Upper lobe of right lung (tissue), 1 donor: Measurements from ENCODE around the gene RELN. TPM values are rescaled to one million over a fixed set of nuclear protein-coding genes. Genes with fewer than 3 reads are reported as not detected.

Source experiments
- ATAC-seq: fragments of 200-7000 bp; cut with Tn5 transposase; one replicate; pipeline ENCODE4 v1.9.1; 2020; ENCODE audit warnings: mild to moderate bottlenecking, moderate library complexity
- DNase-seq: peaks from one replicate; pipeline ENCODE4 v3.0.0-alpha.2; 2020
- H3K27ac ChIP-seq: fragments of 200-600 bp; one replicate; pipeline ENCODE4 v1.8.0; 2022
- H3K27me3 ChIP-seq: fragments of 200-600 bp; one replicate; pipeline ENCODE4 v1.8.0; 2022; ENCODE audit warnings: mild to moderate bottlenecking
- H3K36me3 ChIP-seq: fragments of 200-600 bp; one replicate; pipeline ENCODE4 v1.8.0; 2022
- H3K4me1 ChIP-seq: fragments of 200-600 bp; one replicate; pipeline ENCODE4 v1.8.0; 2022
- H3K4me3 ChIP-seq: fragments of 200-600 bp; one replicate; pipeline ENCODE4 v1.8.0; 2022; ENCODE audit warnings: mild to moderate bottlenecking
- H3K9me3 ChIP-seq: fragments of 200-600 bp; one replicate; pipeline ENCODE4 v1.8.0; 2022
- CTCF ChIP-seq: fragments of 200-600 bp; IDR thresholded peaks from one replicate; pipeline ENCODE4 v1.8.0; 2022; ENCODE audit warnings: antibody characterized with exemption
- intact Hi-C: fragments of 100-400 bp; cut with DNase I; formaldehyde crosslinking; loops from one replicate; pipeline ENCODE4 v1.11.0; 2022
- total RNA-seq: library from RNA; stranded (reverse); fragmentation: NEBNext Ultra II Directional; extraction: Animal tissue kit (Norgen Biotek cat#: 25700); gene quantifications from one replicate; pipeline ENCODE4 v1.2.1, GENCODE V29; 2021
- donor health status: DM: no; HTN: yes; CAD: no; lungs with severe emphysema.

The RELN gene
- total RNA-seq, 1 donor from 2014 or later: 5.6 TPM

GRCh38 chr7:104005197-104005596 lies 15.7 kb upstream of the RELN start:
- Histone ChIP-seq H3K4me3 (no peak overlapping the region), H3K4me1 (no peaks in the 10 kb centered on the region), H3K36me3 (no peaks in the 10 kb centered on the region), H3K9me3 (no peaks in the 10 kb centered on the region), H3K27me3 (no peaks in the 10 kb centered on the region), H3K27ac (no peak overlapping the region)
- DNase-seq: no peak
- no peak for TF ChIP-seq CTCF
- intact Hi-C loops: no loop called here
- no peak for ATAC-seq

DNA sequence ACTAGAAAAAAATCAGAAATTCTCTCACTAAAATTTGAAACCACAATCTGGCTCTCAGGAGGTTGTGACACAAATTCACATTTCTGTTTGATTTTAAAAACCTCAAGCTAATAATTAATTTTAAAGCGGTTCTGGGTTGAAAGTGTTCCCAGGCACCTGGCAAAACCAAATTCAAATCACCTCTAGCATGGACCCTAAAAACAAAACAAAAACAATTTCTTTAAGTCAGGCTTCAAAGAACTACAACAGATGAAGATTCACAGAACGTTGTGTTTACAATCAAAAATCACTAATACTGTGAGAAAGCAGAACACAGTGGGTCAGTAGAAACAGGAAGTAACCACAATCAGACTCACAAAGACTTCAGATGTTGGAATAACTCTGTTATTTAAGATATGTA lies 7.2 kb upstream of the RELN start:
- H3K4me3 ChIP-seq: no peak overlapping the region
- ATAC-seq (no peak), DNase-seq (no peak)
- intact Hi-C loops: no loop called here
- TF ChIP-seq CTCF: no peak
- H3K9me3 ChIP-seq: no peaks in the 10 kb centered on the region
- H3K27me3 ChIP-seq: peaks cover 3% of the 10 kb centered on the region
- no peaks in the 10 kb centered on the region for H3K4me1 ChIP-seq
- no peaks in the 10 kb centered on the region for H3K36me3 ChIP-seq
- no peak overlapping the region for H3K27ac ChIP-seq

DNA sequence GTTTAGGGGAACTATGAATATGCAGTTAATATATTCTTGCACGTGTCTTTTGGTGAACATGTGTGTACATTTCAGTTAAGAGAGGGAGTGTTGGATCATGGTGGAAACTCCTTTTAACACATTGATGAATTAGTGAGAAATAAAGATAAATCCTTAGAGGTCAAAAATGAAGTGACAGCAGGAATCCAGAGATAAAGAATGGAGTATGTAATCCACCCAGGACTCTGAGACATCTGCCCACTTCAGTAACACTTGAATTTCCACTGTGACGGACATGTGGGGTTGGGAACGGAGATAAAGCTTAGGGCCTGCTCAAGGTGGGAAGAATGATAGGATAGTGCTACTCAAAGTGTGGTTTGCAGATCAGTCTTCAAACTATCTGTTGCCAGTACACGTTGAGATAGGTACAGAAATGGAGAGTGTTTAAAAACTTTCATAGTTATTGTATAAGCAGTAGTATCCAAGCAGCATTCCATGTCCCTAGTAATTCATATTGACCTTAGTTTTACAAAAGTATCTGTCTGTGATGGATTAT lies 6.6 kb upstream of the RELN start:
- no peak for TF ChIP-seq CTCF
- Histone ChIP-seq H3K27me3 (peaks cover 8% of the 10 kb centered on the region), H3K4me1 (no peaks in the 10 kb centered on the region), H3K27ac (no peak overlapping the region), H3K4me3 (no peak overlapping the region), H3K9me3 (no peaks in the 10 kb centered on the region), H3K36me3 (no peaks in the 10 kb centered on the region)
- DNase-seq (no peak), ATAC-seq (no peak)
- intact Hi-C loops: no loop called here

- Histone ChIP-seq H3K4me1 (peaks cover under 1% of the 10 kb centered on the region), H3K27me3 (peaks cover 13% of the 10 kb centered on the region), H3K9me3 (no peaks in the 10 kb centered on the region), H3K4me3 (no peak overlapping the region), H3K27ac (no peak overlapping the region), H3K36me3 (no peaks in the 10 kb centered on the region)
- TF ChIP-seq CTCF: no peak
- ATAC-seq (no peak), DNase-seq (no peak)
- intact Hi-C loops: no loop called here
Observed at GRCh38 chr7:103995554-103995953, 6.1 kb upstream of the RELN start.

DNA sequence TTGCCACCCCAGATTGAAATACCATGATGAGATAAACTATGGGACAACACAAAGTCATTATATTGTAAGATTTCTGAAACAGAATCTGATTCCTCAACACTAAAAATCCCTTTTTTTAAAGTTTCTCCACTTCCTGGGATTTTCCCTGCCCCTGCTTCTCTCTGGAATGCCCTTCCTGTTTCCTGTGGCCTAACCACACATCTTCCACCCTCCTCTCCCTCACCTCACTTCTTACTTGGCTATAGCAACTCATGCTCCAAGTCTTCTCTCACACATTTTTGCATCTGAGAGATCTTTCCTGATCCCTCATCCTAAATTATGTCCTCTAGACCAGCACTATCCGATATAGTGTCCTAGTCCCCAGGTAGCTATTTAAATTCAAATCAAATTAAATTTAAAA lies 4.1 kb upstream of the RELN start:
- no peak for TF ChIP-seq CTCF
- Histone ChIP-seq H3K4me3 (no peak overlapping the region), H3K36me3 (no peaks in the 10 kb centered on the region), H3K27ac (no peak overlapping the region), H3K27me3 (peaks cover 31% of the 10 kb centered on the region), H3K9me3 (no peaks in the 10 kb centered on the region), H3K4me1 (peaks cover 4% of the 10 kb centered on the region)
- no peak for ATAC-seq
- intact Hi-C loops: no loop called here
- DNase-seq: no peak

GRCh38 chr7:103991406-103991805 lies 1.9 kb upstream of the RELN start:
- DNase-seq (no peak), ATAC-seq (no peak)
- H3K4me1 ChIP-seq: peaks cover 4% of the 10 kb centered on the region
- no peak overlapping the region for H3K27ac ChIP-seq
- H3K9me3 ChIP-seq: no peaks in the 10 kb centered on the region
- H3K4me3 ChIP-seq: no peak overlapping the region
- no peak for TF ChIP-seq CTCF
- no peaks in the 10 kb centered on the region for H3K36me3 ChIP-seq
- intact Hi-C loops: no loop called here
- peaks cover 46% of the 10 kb centered on the region for H3K27me3 ChIP-seq
